Caco-2 (cell line): Measurements from ENCODE around the gene MOB1B. TPM values are rescaled to one million over a fixed set of nuclear protein-coding genes. Genes with fewer than 3 reads are reported as not detected.

Experiments
- BruUV-seq: library from RNA; stranded (reverse); fragments of 400-500 nt; replicated peaks from 2 replicates; lab custom pipeline; 2021; lab: Mats Ljungman, UMichigan
- CTCF ChIA-PET: fragments of 300-600 bp; sonication (Branson Sonifier 250); formaldehyde crosslinking; loops from one replicate; lab custom pipeline; 2022; ENCODE audit warnings: antibody characterized with exemption; lab: Charles Lee
- POLR2A ChIA-PET: fragments of 300-600 bp; sonication (Branson Sonifier 250); formaldehyde crosslinking; loops from one replicate; lab custom pipeline; 2022; ENCODE audit warnings: antibody characterized with exemption; lab: Charles Lee
- DNase-seq, 2 experiments: peaks; one replicate each; pipeline versions ENCODE4 v3.0.0 to v3.0.0-alpha.2; 2020 to 2022
- H3K27me3 ChIP-seq: replicated peaks from 2 replicates; pipeline ENCODE4 v1.6.0; 2011; ENCODE audit warnings: low read length; ENCODE audit not compliant: control insufficient read depth, insufficient read depth
- H3K36me3 ChIP-seq: 2 replicates; pipeline ENCODE4 v1.5.1; 2011; ENCODE audit warnings: low read length; ENCODE audit not compliant: control insufficient read depth, insufficient read depth
- H3K4me1 ChIP-seq: fragments of 250-450 bp; sonication (Bioruptor Pico); 2 replicates; pipeline ENCODE4 v1.5.1; 2020; ENCODE audit warnings: mild to moderate bottlenecking
- H3K4me3 ChIP-seq: 2 replicates; pipeline ENCODE4 v1.5.1; 2011; ENCODE audit warnings: low read depth, mild to moderate bottlenecking, control low read depth, low read length
- H3K9me3 ChIP-seq: fragments of 250-450 bp; sonication (Bioruptor Pico); 2 replicates; pipeline ENCODE4 v1.5.1; 2020; ENCODE audit warnings: mild to moderate bottlenecking, moderate library complexity
- H3K27ac Mint-ChIP-seq: one replicate; pipeline ENCODE4 v1.8.0; 2022; ENCODE audit warnings: mixed read lengths; ENCODE audit not compliant: unreplicated experiment
- H3K27me3 Mint-ChIP-seq: one replicate; pipeline ENCODE4 v1.8.0; 2022; ENCODE audit warnings: mixed read lengths; ENCODE audit not compliant: insufficient read depth, unreplicated experiment
- H3K36me3 Mint-ChIP-seq: one replicate; pipeline ENCODE4 v1.8.0; 2022; ENCODE audit warnings: mild to moderate bottlenecking, mixed read lengths; ENCODE audit not compliant: insufficient read depth, unreplicated experiment
- H3K4me1 Mint-ChIP-seq: one replicate; pipeline ENCODE4 v1.8.0; 2022; ENCODE audit warnings: low read depth, mixed read lengths; ENCODE audit not compliant: unreplicated experiment
- H3K4me3 Mint-ChIP-seq: one replicate; pipeline ENCODE4 v1.8.0; 2022; ENCODE audit warnings: mild to moderate bottlenecking, moderate library complexity, mixed read lengths; ENCODE audit not compliant: unreplicated experiment
- H3K9me3 Mint-ChIP-seq: one replicate; pipeline ENCODE4 v1.8.0; 2022; ENCODE audit warnings: mixed read lengths; ENCODE audit not compliant: unreplicated experiment
- CTCF ChIP-seq, 2 experiments: fragments of 200-600 bp in 1 of 2; IDR thresholded peaks; 1 replicate in 1 of 2; 2 replicates in 1 of 2; pipeline versions ENCODE4 v1.5.1 to v1.8.0; 2011 to 2022; ENCODE audit warnings: antibody characterized with exemption in 1 of 2, control low read depth in 1 of 2, inconsistent platforms in 1 of 2, low read depth in 1 of 2, low read length in 1 of 2, mild to moderate bottlenecking in 1 of 2, moderate library complexity in 1 of 2; ENCODE audit not compliant: insufficient read depth in 1 of 2, severe bottlenecking in 1 of 2, unreplicated experiment in 1 of 2
- intact Hi-C: fragments of 100-400 bp; cut with micrococcal nuclease; formaldehyde crosslinking; loops from one replicate; pipeline ENCODE4 v1.10.0; 2022; ENCODE audit not compliant: unreplicated experiment
- total RNA-seq: library from RNA; stranded (reverse); gene quantifications from 2 replicates; pipeline ENCODE4 v1.2.3, GENCODE V29; 2022

MOB1B gene
- total RNA-seq, 1 experiment from 2014 or later: 23.6 TPM

GRCh38 chr4:70954032-70954431 is 51.9 kb downstream of the MOB1B start:
- BruUV-seq: no TSS peak
- H3K36me3 Mint-ChIP-seq: no peaks in the 10 kb centered on the region
- Histone ChIP-seq H3K4me3 (no peak overlapping the region), H3K4me1 (no peaks in the 10 kb centered on the region), H3K9me3 (no peaks in the 10 kb centered on the region), H3K36me3 (no peaks in the 10 kb centered on the region), H3K27me3 (no peaks in the 10 kb centered on the region)
- no peaks in the 10 kb centered on the region for H3K27me3 Mint-ChIP-seq
- TF ChIP-seq CTCF (IDR thresholded peaks at IDR 0.05; ENCODE audit: insufficient read depth in 1 of 2, low read depth in 1 of 2, low read length in 1 of 2, severe bottlenecking in 1 of 2, unreplicated experiment in 1 of 2): no peak
- no peak for DNase-seq
- H3K27ac Mint-ChIP-seq: no peak overlapping the region
- CTCF ChIA-PET: no interaction called here
- H3K9me3 Mint-ChIP-seq: no peaks in the 10 kb centered on the region
- H3K4me1 Mint-ChIP-seq: no peaks in the 10 kb centered on the region
- POLR2A ChIA-PET: no interaction called here
- no peak overlapping the region for H3K4me3 Mint-ChIP-seq
- intact Hi-C loops: no loop called here

- no peaks in the 10 kb centered on the region for H3K27me3 ChIP-seq
- no TSS peak for BruUV-seq
- ChIA-PET POLR2A (no interaction called here), CTCF (no interaction called here)
- Mint-ChIP-seq H3K36me3 (no peaks in the 10 kb centered on the region), H3K9me3 (no peaks in the 10 kb centered on the region), H3K27me3 (no peaks in the 10 kb centered on the region), H3K27ac (no peak overlapping the region), H3K4me1 (no peaks in the 10 kb centered on the region), H3K4me3 (no peak overlapping the region)
- no peaks in the 10 kb centered on the region for H3K36me3 ChIP-seq
- no peak overlapping the region for H3K4me3 ChIP-seq
- H3K9me3 ChIP-seq: no peaks in the 10 kb centered on the region
- H3K4me1 ChIP-seq: no peaks in the 10 kb centered on the region
- no peak for DNase-seq
- no peak for TF ChIP-seq CTCF (IDR thresholded peaks at IDR 0.05; ENCODE audit: insufficient read depth in 1 of 2, low read depth in 1 of 2, low read length in 1 of 2, severe bottlenecking in 1 of 2, unreplicated experiment in 1 of 2)
- intact Hi-C loops: no loop called here
Observed at GRCh38 chr4:70956549-70957210, 54.5 kb downstream of the MOB1B start.

DNA sequence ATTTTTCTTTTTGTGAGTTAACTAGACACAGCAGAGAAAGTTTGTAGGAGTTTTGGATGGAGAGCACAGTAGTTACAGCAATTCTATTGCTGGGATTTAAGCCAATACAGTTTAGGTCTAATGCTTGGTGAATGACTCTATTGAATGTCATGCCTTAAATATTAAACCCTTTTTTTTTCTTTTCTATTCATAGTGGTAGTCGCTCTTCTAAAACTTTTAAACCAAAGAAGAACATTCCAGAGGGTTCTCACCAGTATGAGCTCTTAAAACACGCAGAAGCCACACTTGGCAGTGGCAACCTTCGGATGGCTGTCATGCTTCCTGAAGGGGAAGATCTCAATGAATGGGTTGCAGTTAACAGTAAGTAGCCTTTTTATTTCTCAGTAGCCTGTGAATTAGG is 56.5 kb downstream of the MOB1B start:
- no peaks in the 10 kb centered on the region for H3K36me3 ChIP-seq
- no peaks in the 10 kb centered on the region for H3K4me1 ChIP-seq
- ChIA-PET CTCF (no interaction called here), POLR2A (interaction anchor here (0.7 kb wide), 1 partner anchor 8 kb away, joined by 3 read pairs; no protein-coding TSS in a partner anchor)
- H3K27ac Mint-ChIP-seq: no peak overlapping the region
- H3K27me3 ChIP-seq: no peaks in the 10 kb centered on the region
- H3K27me3 Mint-ChIP-seq: no peaks in the 10 kb centered on the region
- no peaks in the 10 kb centered on the region for H3K4me1 Mint-ChIP-seq
- no peak overlapping the region for H3K4me3 Mint-ChIP-seq
- H3K9me3 Mint-ChIP-seq: no peaks in the 10 kb centered on the region
- no peaks in the 10 kb centered on the region for H3K9me3 ChIP-seq
- DNase-seq: no peak
- no peak overlapping the region for H3K4me3 ChIP-seq
- TF ChIP-seq CTCF (IDR thresholded peaks at IDR 0.05; ENCODE audit: insufficient read depth in 1 of 2, low read depth in 1 of 2, low read length in 1 of 2, severe bottlenecking in 1 of 2, unreplicated experiment in 1 of 2): no peak
- intact Hi-C loops: no loop called here
- H3K36me3 Mint-ChIP-seq: no peaks in the 10 kb centered on the region
- no TSS peak for BruUV-seq
